ENCODE measurements around the gene SLC46A2. TPM values are rescaled to one million over a fixed set of nuclear protein-coding genes. Genes with fewer than 3 reads are reported as not detected.

Gene SLC46A2
- total and polyA plus RNA-seq, 4 donors = 0.01 to 0.17 (median 0.07) TPM; not detected in 1

GRCh38 chr9:112838342-112838741 lies 52.3 kb downstream of the SLC46A2 start:
- no peak overlapping the region for H3K9ac ChIP-seq (ENCODE audit: low read depth in 1 of 2, low read length in 2 of 2)
- peaks cover 0 to 8% (median 1%) of the 10 kb centered on the region in 4 donors for H3K36me3 ChIP-seq (ENCODE audit: control insufficient read depth in 4 of 4, insufficient read depth in 3 of 4, low read depth in 1 of 4, low read length in 3 of 4)
- no peaks in the 10 kb centered on the region for H3K27me3 ChIP-seq (ENCODE audit: control insufficient read depth in 4 of 4, insufficient read depth in 4 of 4, low read length in 3 of 4)
- no peaks in the 10 kb centered on the region for H3K9me3 ChIP-seq (ENCODE audit: control insufficient read depth in 4 of 4, low read length in 3 of 4)
- no peak overlapping the region for H3K4me3 ChIP-seq (ENCODE audit: low read depth in 1 of 3, low read length in 3 of 3)
- H3K27ac ChIP-seq (ENCODE audit: low read depth in 1 of 2, low read length in 2 of 2) = no peak overlapping the region
- peaks cover 0 to 14% (median 3%) of the 10 kb centered on the region in 4 donors for H3K4me1 ChIP-seq (ENCODE audit: control insufficient read depth in 4 of 4, insufficient read depth in 4 of 4, low read length in 3 of 4)
- TF ChIP-seq REST (IDR thresholded peaks at IDR 0.05) (no peak), TAF1 (conservative IDR thresholded peaks at IDR 0.05) (no peak), JUND (IDR thresholded peaks at IDR 0.05) (no peak), ZBTB33 (IDR thresholded peaks at IDR 0.05) (no peak), CTCF (IDR thresholded peaks at IDR 0.05; ENCODE audit: low read depth, low read length, missing input control) (no peak), EGR1 (IDR thresholded peaks at IDR 0.05; ENCODE audit: low read depth in 2 of 2) (no peak)
- DNase-seq (ENCODE audit: low spot score) = no peak
- WGBS = 90% methylated on average over 2 of the region's 2 CpGs

GRCh38 chr9:112836394-112836793 lies 54.3 kb downstream of the SLC46A2 start:
- no peaks in the 10 kb centered on the region for H3K27me3 ChIP-seq (ENCODE audit: control insufficient read depth in 4 of 4, insufficient read depth in 4 of 4, low read length in 3 of 4)
- peak overlapping the region; percentile 24 to 31 for H3K27ac ChIP-seq (ENCODE audit: low read depth in 1 of 2, low read length in 2 of 2)
- peaks cover 0 to 8% (median 0%) of the 10 kb centered on the region in 4 donors for H3K36me3 ChIP-seq (ENCODE audit: control insufficient read depth in 4 of 4, insufficient read depth in 3 of 4, low read depth in 1 of 4, low read length in 3 of 4)
- H3K4me3 ChIP-seq (ENCODE audit: low read depth in 1 of 3, low read length in 3 of 3) = no peak overlapping the region
- WGBS = 44% methylated on average over 3 of the region's 3 CpGs
- H3K9ac ChIP-seq (ENCODE audit: low read depth in 1 of 2, low read length in 2 of 2) = no peak overlapping the region
- peaks cover under 1 to 22% (median 9%) of the 10 kb centered on the region in 4 donors for H3K4me1 ChIP-seq (ENCODE audit: control insufficient read depth in 4 of 4, insufficient read depth in 4 of 4, low read length in 3 of 4)
- no peak for DNase-seq (ENCODE audit: low spot score)
- TF ChIP-seq RAD21 (IDR thresholded peaks at IDR 0.05) = no peak
- peak; percentile 23 to 61 for TF ChIP-seq RXRA (IDR thresholded peaks at IDR 0.05)
- TF ChIP-seq SP1 (IDR thresholded peaks at IDR 0.05) = peak; percentile 54
- no peak for TF ChIP-seq TAF1 (conservative IDR thresholded peaks at IDR 0.05)
- TF ChIP-seq HNF4A (conservative IDR thresholded peaks at IDR 0.05) = peak; percentile 69 to 84
- TF ChIP-seq JUND (IDR thresholded peaks at IDR 0.05) = no peak
- peak; percentile 42 for TF ChIP-seq FOXA2 (IDR thresholded peaks at IDR 0.05)
- TF ChIP-seq HNF4G (IDR thresholded peaks at IDR 0.05) = no peak
- no peak for TF ChIP-seq FOXA1 (IDR thresholded peaks at IDR 0.05)
- TF ChIP-seq YY1 (IDR thresholded peaks at IDR 0.05) = peak; percentile 29
- H3K9me3 ChIP-seq (ENCODE audit: control insufficient read depth in 4 of 4, low read length in 3 of 4) = no peaks in the 10 kb centered on the region
